ENCODE measurements around the gene NT5DC2. TPM values are rescaled to one million over a fixed set of nuclear protein-coding genes. Genes with fewer than 3 reads are reported as not detected.

The NT5DC2 gene
- polyA plus RNA-seq, 3 donors = 0.66 to 28.4 (median 0.67) TPM

DNA sequence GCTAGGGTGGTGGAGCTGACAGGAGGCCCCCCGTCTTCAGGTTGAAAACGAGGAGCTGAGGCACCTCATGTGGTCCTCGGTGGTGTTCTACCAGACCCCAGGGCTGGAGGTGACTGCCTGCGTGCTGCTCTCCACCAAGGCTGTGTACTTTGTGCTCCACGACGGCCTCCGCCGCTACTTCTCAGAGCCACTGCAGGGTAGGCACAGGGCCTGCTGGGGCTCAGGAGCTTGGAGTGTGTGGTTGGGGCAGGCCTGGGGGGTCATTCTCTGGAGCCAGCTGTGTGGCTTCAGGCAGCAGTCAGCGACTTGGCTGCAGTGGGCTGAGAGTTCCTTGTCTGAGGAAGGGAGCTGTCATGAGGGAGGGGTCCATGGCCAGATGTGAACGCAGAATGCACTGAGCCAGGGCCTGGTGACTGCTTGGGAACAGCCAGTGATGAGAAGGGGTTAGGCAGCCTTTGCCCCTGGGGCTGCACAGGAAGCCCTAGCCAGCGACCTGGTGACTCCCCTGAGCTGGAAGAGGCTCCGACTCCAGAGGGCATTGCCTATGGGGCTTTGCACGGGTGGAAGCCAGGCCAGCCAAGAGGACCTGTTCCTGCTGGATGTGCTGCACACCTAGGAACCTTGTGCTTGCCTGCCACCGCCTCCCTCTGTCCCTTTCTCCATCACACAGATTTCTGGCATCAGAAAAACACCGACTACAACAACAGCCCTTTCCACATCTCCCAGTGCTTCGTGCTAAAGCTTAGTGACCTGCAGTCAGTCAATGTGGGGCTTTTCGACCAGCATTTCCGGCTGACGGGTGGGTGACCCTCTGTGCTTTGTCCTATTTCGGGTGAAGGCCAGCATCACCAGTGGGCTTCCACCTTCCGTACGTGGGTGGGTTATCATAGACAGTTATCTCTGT is 43.4 kb downstream of the NT5DC2 start:
- peak overlapping the region; percentile 61 to 82 for H3K27ac ChIP-seq (ENCODE audit: low read depth in 1 of 2, low read length in 2 of 2)
- no peaks in the 10 kb centered on the region for H4K20me1 ChIP-seq (ENCODE audit: insufficient read depth, low read length)
- H3K4me3 ChIP-seq (replicated peaks in 1 of 3; ENCODE audit: low read depth in 2 of 3, low read length in 3 of 3) = peak overlapping the region in 1 of 3 experiments; percentile 53
- no peak for DNase-seq
- H3K4me1 Mint-ChIP-seq = peaks cover 62% of the 10 kb centered on the region
- no peaks in the 10 kb centered on the region for H3K27me3 ChIP-seq (ENCODE audit: control insufficient read depth in 2 of 2, insufficient read depth in 2 of 2, low read length in 2 of 2)
- peaks cover 10% of the 10 kb centered on the region for H3K79me2 ChIP-seq (ENCODE audit: insufficient read depth, low read length)
- peaks cover 63 to 76% of the 10 kb centered on the region in 2 donors for H3K36me3 Mint-ChIP-seq
- H2AFZ ChIP-seq (ENCODE audit: insufficient read depth, low read depth, low read length, poor library complexity, severe bottlenecking) = peak overlapping the region; percentile 63
- H3K36me3 ChIP-seq (replicated peaks in 1 of 2; ENCODE audit: control insufficient read depth in 1 of 2, insufficient read depth in 2 of 2, low read length in 2 of 2) = peaks cover 48 to 71% of the 10 kb centered on the region in 2 donors
- H3K9me3 Mint-ChIP-seq = peaks cover 0 to 3% (median 0%) of the 10 kb centered on the region in 7 donors
- H3K4me2 ChIP-seq (replicated peaks; ENCODE audit: extremely low read depth, low read length, poor library complexity, severe bottlenecking) = peak overlapping the region; percentile 58
- 55% methylated on average over 20 of the region's 22 CpGs for WGBS (ENCODE audit: insufficient coverage)
- no peak overlapping the region for H3K9ac ChIP-seq (ENCODE audit: insufficient read depth, low read length, poor library complexity, severe bottlenecking)
- peaks cover 0 to 3% (median 0%) of the 10 kb centered on the region in 3 donors for H3K27me3 Mint-ChIP-seq (ENCODE audit: low read depth in 3 of 3)
- H3K4me1 ChIP-seq (ENCODE audit: control insufficient read depth in 1 of 2, insufficient read depth in 2 of 2, low read length in 2 of 2) = peaks cover 57 to 68% of the 10 kb centered on the region in 2 donors
- intact Hi-C loops (cut with micrococcal nuclease) = no loop called here
- peak overlapping the region; percentile 47 to 59 for H3K4me3 Mint-ChIP-seq
- H3K9me3 ChIP-seq (replicated peaks in 1 of 2; ENCODE audit: control insufficient read depth in 1 of 2, insufficient read depth in 1 of 2, low read length in 2 of 2) = no peaks in the 10 kb centered on the region
- TF ChIP-seq CTCF (IDR thresholded peaks at IDR 0.05) = no peak
- peak overlapping the region; percentile 65 to 88 (median 83) for H3K27ac Mint-ChIP-seq

DNA sequence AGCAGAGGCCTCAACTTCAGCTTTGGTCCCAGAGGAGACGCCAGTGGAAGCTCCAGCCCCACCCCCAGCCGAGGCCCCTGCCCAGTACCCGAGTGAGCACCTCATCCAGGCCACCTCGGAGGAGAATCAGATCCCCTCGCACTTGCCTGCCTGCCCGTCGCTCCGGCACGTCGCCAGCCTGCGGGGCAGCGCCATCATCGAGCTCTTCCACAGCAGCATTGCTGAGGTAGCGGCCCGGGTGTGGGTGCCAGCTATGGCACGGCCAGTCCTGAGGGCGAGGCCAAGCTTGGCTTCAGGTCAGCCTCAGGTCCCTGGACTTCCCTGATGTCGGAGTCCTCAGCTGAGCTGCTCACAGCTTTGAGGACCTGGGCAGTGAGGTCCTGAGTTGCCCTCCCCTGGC is 44.2 kb downstream of the NT5DC2 start:
- no peaks in the 10 kb centered on the region for H3K9me3 ChIP-seq (replicated peaks in 1 of 2; ENCODE audit: control insufficient read depth in 1 of 2, insufficient read depth in 1 of 2, low read length in 2 of 2)
- H3K27ac ChIP-seq (ENCODE audit: low read depth in 1 of 2, low read length in 2 of 2) = no peak overlapping the region
- peaks cover 51 to 80% of the 10 kb centered on the region in 2 donors for H3K36me3 ChIP-seq (replicated peaks in 1 of 2; ENCODE audit: control insufficient read depth in 1 of 2, insufficient read depth in 2 of 2, low read length in 2 of 2)
- H3K79me2 ChIP-seq (ENCODE audit: insufficient read depth, low read length) = peaks cover 6% of the 10 kb centered on the region
- no peaks in the 10 kb centered on the region for H4K20me1 ChIP-seq (ENCODE audit: insufficient read depth, low read length)
- WGBS (ENCODE audit: insufficient coverage) = 97% methylated on average over 18 of the region's 18 CpGs
- Mint-ChIP-seq H3K27me3 (ENCODE audit: low read depth in 3 of 3) (peaks cover 0 to 3% (median 0%) of the 10 kb centered on the region in 3 donors), H3K4me1 (peaks cover 57% of the 10 kb centered on the region), H3K9me3 (peaks cover 0 to 3% (median 0%) of the 10 kb centered on the region in 7 donors), H3K4me3 (no peak overlapping the region), H3K27ac (no peak overlapping the region), H3K36me3 (peaks cover 70 to 84% of the 10 kb centered on the region in 2 donors)
- no peak overlapping the region for H2AFZ ChIP-seq (ENCODE audit: insufficient read depth, low read depth, low read length, poor library complexity, severe bottlenecking)
- TF ChIP-seq CTCF (IDR thresholded peaks at IDR 0.05) = no peak
- no peak overlapping the region for H3K4me3 ChIP-seq (replicated peaks in 1 of 3; ENCODE audit: low read depth in 2 of 3, low read length in 3 of 3)
- no peak overlapping the region for H3K4me2 ChIP-seq (replicated peaks; ENCODE audit: extremely low read depth, low read length, poor library complexity, severe bottlenecking)
- intact Hi-C loops (cut with micrococcal nuclease) = no loop called here
- H3K4me1 ChIP-seq (ENCODE audit: control insufficient read depth in 1 of 2, insufficient read depth in 2 of 2, low read length in 2 of 2) = peaks cover 49 to 61% of the 10 kb centered on the region in 2 donors
- H3K27me3 ChIP-seq (ENCODE audit: control insufficient read depth in 2 of 2, insufficient read depth in 2 of 2, low read length in 2 of 2) = no peaks in the 10 kb centered on the region
- H3K9ac ChIP-seq (ENCODE audit: insufficient read depth, low read length, poor library complexity, severe bottlenecking) = no peak overlapping the region
- no peak for DNase-seq
